G401.6 (cell line): ENCODE measurements around the gene TMEM129.

ENCODE experiments used
- FAIRE-seq: peaks from 2 replicates; lab custom pipeline; 2012; peaks lifted over from hg19 to GRCh38; lab: Jason Lieb, UNC

The TMEM129 gene

GRCh38 chr4:1758306-1759121 lies 37.4 kb upstream of the TMEM129 start:
- no peak for FAIRE-seq

GRCh38 chr4:1757836-1758235 lies 36.7 kb upstream of the TMEM129 start:
- no peak for FAIRE-seq

GRCh38 chr4:1756893-1757779 lies 36.0 kb upstream of the TMEM129 start:
- no peak for FAIRE-seq

GRCh38 chr4:1756079-1756478 lies 35.0 kb upstream of the TMEM129 start:
- no peak for FAIRE-seq

GRCh38 chr4:1755297-1755696 lies 34.2 kb upstream of the TMEM129 start:
- FAIRE-seq: no peak

GRCh38 chr4:1754336-1754735 lies 33.2 kb upstream of the TMEM129 start:
- no peak for FAIRE-seq

GRCh38 chr4:1753697-1754311 lies 32.7 kb upstream of the TMEM129 start:
- FAIRE-seq: no peak

GRCh38 chr4:1753294-1753696 lies 32.2 kb upstream of the TMEM129 start:
- FAIRE-seq: no peak

GRCh38 chr4:1752284-1753041 lies 31.3 kb upstream of the TMEM129 start:
- no peak for FAIRE-seq

- no peak for FAIRE-seq
Observed at GRCh38 chr4:1751919-1752283, 30.8 kb upstream of the TMEM129 start.

- no peak for FAIRE-seq
Observed at GRCh38 chr4:1751155-1751918, 30.2 kb upstream of the TMEM129 start.

- FAIRE-seq: no peak
Observed at GRCh38 chr4:1750381-1751154, 29.4 kb upstream of the TMEM129 start.

- no peak for FAIRE-seq
Observed at GRCh38 chr4:1749826-1750225, 28.7 kb upstream of the TMEM129 start.

GRCh38 chr4:1749370-1749769 lies 28.2 kb upstream of the TMEM129 start:
- FAIRE-seq: no peak

GRCh38 chr4:1748465-1748995 lies 27.4 kb upstream of the TMEM129 start:
- no peak for FAIRE-seq

GRCh38 chr4:1747603-1747967 lies 26.5 kb upstream of the TMEM129 start:
- no peak for FAIRE-seq

GRCh38 chr4:1746919-1747602 lies 25.9 kb upstream of the TMEM129 start:
- FAIRE-seq: no peak

- FAIRE-seq: no peak
Observed at GRCh38 chr4:1746265-1746691, 25.2 kb upstream of the TMEM129 start.

- no peak for FAIRE-seq
Observed at GRCh38 chr4:1745697-1746096, 24.6 kb upstream of the TMEM129 start.

- FAIRE-seq: no peak
Observed at GRCh38 chr4:1745165-1745564, 24.0 kb upstream of the TMEM129 start.
